ENCODE measurements around the gene RNASET2. TPM values are rescaled to one million over a fixed set of nuclear protein-coding genes. Genes with fewer than 3 reads are reported as not detected.

The RNASET2 gene
- total and polyA plus RNA-seq, 10 of the 15 experiments (the other 5 are each of a cell fraction or from before 2014, with no cell fraction given): 5.5 to 225 (median 50.2) TPM

- TF ChIP-seq ZBTB40 (IDR thresholded peaks at IDR 0.05; ENCODE audit: borderline replicate concordance): peak; percentile 34; the same call in 1 of the 2 replicates
- no peak for TF ChIP-seq SREBF2 (IDR thresholded peaks at IDR 0.05; ENCODE audit: low read length)
- TF ChIP-seq ZZZ3 (IDR thresholded peaks at IDR 0.05; ENCODE audit: control insufficient read depth, insufficient read length, low read depth): no peak
- TF ChIP-seq ZNF24 (IDR thresholded peaks at IDR 0.05): no peak
- TF ChIP-seq PAX5 (IDR thresholded peaks at IDR 0.05; ENCODE audit: borderline replicate concordance, low read depth, low read length): no peak; the same call in 1 of the 2 replicates
- TF ChIP-seq SRF (IDR thresholded peaks at IDR 0.05; ENCODE audit: low read depth in 2 of 2, low read length in 2 of 2): no peak
- TF ChIP-seq CHD2 (IDR thresholded peaks at IDR 0.05; ENCODE audit: borderline replicate concordance, low read depth, low read length): peak; percentile 34; the same call in 1 of the 2 replicates
- no peak for TF ChIP-seq SIX5 (IDR thresholded peaks at IDR 0.05; ENCODE audit: low read depth, low read length, severe bottlenecking)
- no peak for TF ChIP-seq RAD51 (IDR thresholded peaks at IDR 0.05)
- TF ChIP-seq NFYA (IDR thresholded peaks at IDR 0.05; ENCODE audit: borderline replicate concordance, low read depth, low read length): no peak
- 0 out of 2 replicates have a peak, but pooled peaks have one; percentile 7 for TF ChIP-seq CREB1 (IDR thresholded peaks at IDR 0.05; ENCODE audit: low read depth)
- no peak for TF ChIP-seq IRF4 (IDR thresholded peaks at IDR 0.05; ENCODE audit: low read depth, low read length)
- TF ChIP-seq BHLHE40 (IDR thresholded peaks at IDR 0.05; ENCODE audit: borderline replicate concordance in 1 of 2, low read depth in 2 of 2, low read length in 1 of 2): peak; percentile 92
- no peak for TF ChIP-seq MEF2A (IDR thresholded peaks at IDR 0.05; ENCODE audit: insufficient read depth, low read depth, low read length)
- TF ChIP-seq TCF12 (IDR thresholded peaks at IDR 0.05; ENCODE audit: low read depth, low read length): peak; percentile 51; the same call in 1 of the 2 replicates
- TF ChIP-seq CBX3 (IDR thresholded peaks at IDR 0.05; ENCODE audit: borderline replicate concordance, low read depth): no peak
- TF ChIP-seq RCOR1 (conservative IDR thresholded peaks at IDR 0.05; ENCODE audit: low read depth, low read length): no peak
- no peak; the same call in 1 of the 2 replicates for TF ChIP-seq BACH1 (IDR thresholded peaks at IDR 0.05; ENCODE audit: borderline replicate concordance)
- no peak for TF ChIP-seq ZNF217 (IDR thresholded peaks at IDR 0.05)
- TF ChIP-seq STAT1 (conservative IDR thresholded peaks at IDR 0.05): no peak
- no peak for TF ChIP-seq ZNF207 (IDR thresholded peaks at IDR 0.05; ENCODE audit: borderline replicate concordance)
- TF ChIP-seq ETV6 (conservative IDR thresholded peaks at IDR 0.05 in 1 of 2, IDR thresholded peaks at IDR 0.05 in 1 of 2; ENCODE audit: borderline replicate concordance in 1 of 2, low read depth in 1 of 2): 0 out of 4 replicates have a peak, but pooled peaks of 1 of the 2 experiments have one; percentile 40
- no peak for TF ChIP-seq KDM1A (IDR thresholded peaks at IDR 0.05; ENCODE audit: borderline replicate concordance)
- TF ChIP-seq ELK1 (IDR thresholded peaks at IDR 0.05; ENCODE audit: low read depth, low read length): peak; percentile 49; the same call in 1 of the 2 replicates
- no peak for TF ChIP-seq MTA3 (IDR thresholded peaks at IDR 0.05; ENCODE audit: borderline replicate concordance, low read length)
These were observed 896 bp upstream of the RNASET2 start (continued) for GRCh38 chr6:166957087-166957804.

Data from GM12878 (cell line).